ENCODE data around the gene MCM9.

The MCM9 gene

GRCh38 chr6:118896339-118897136 lies 38.4 kb downstream of the MCM9 start:
- H3K4me1 ChIP-seq (ENCODE audit: control insufficient read depth in 1 of 2, insufficient read depth in 2 of 2, low read length in 2 of 2) = peaks cover 15 to 22% of the 10 kb centered on the region in 2 donors
- peaks cover 3 to 6% of the 10 kb centered on the region in 2 donors for H3K36me3 ChIP-seq (ENCODE audit: control insufficient read depth in 1 of 2, insufficient read depth in 2 of 2, low read length in 2 of 2)
- no peak overlapping the region for H3K9ac ChIP-seq (ENCODE audit: low read depth in 1 of 2, low read length in 2 of 2)
- no peak overlapping the region for H3K27ac ChIP-seq (ENCODE audit: low read depth, low read length)
- H3K9me3 ChIP-seq (ENCODE audit: control insufficient read depth in 1 of 2, low read length in 2 of 2) = no peaks in the 10 kb centered on the region
- H3K4me3 ChIP-seq (ENCODE audit: low read depth in 1 of 2, low read length in 2 of 2) = no peak overlapping the region
- H3K27me3 ChIP-seq (ENCODE audit: control insufficient read depth in 1 of 2, insufficient read depth in 2 of 2, low read length in 2 of 2) = no peaks in the 10 kb centered on the region

- Histone ChIP-seq H3K4me1 (ENCODE audit: control insufficient read depth in 1 of 2, insufficient read depth in 2 of 2, low read length in 2 of 2) (peaks cover 21 to 22% of the 10 kb centered on the region in 2 donors), H3K27me3 (ENCODE audit: control insufficient read depth in 1 of 2, insufficient read depth in 2 of 2, low read length in 2 of 2) (no peaks in the 10 kb centered on the region), H3K36me3 (ENCODE audit: control insufficient read depth in 1 of 2, insufficient read depth in 2 of 2, low read length in 2 of 2) (peaks cover 3 to 6% of the 10 kb centered on the region in 2 donors), H3K27ac (ENCODE audit: low read depth, low read length) (no peak overlapping the region), H3K4me3 (ENCODE audit: low read depth in 1 of 2, low read length in 2 of 2) (no peak overlapping the region), H3K9me3 (ENCODE audit: control insufficient read depth in 1 of 2, low read length in 2 of 2) (no peaks in the 10 kb centered on the region), H3K9ac (ENCODE audit: low read depth in 1 of 2, low read length in 2 of 2) (no peak overlapping the region)
Measured at GRCh38 chr6:118895859-118896258, 39.1 kb downstream of the MCM9 start.

GRCh38 chr6:118895261-118895560 lies 39.7 kb downstream of the MCM9 start:
- Histone ChIP-seq H3K36me3 (ENCODE audit: control insufficient read depth in 1 of 2, insufficient read depth in 2 of 2, low read length in 2 of 2) (peaks cover 0 to 6% of the 10 kb centered on the region in 2 donors), H3K4me3 (ENCODE audit: low read depth in 1 of 2, low read length in 2 of 2) (peak overlapping the region; percentile 92 to 95), H3K9ac (ENCODE audit: low read depth in 1 of 2, low read length in 2 of 2) (peak overlapping the region; percentile 88 to 92), H3K27ac (ENCODE audit: low read depth, low read length) (peak overlapping the region; percentile 95), H3K27me3 (ENCODE audit: control insufficient read depth in 1 of 2, insufficient read depth in 2 of 2, low read length in 2 of 2) (no peaks in the 10 kb centered on the region), H3K4me1 (ENCODE audit: control insufficient read depth in 1 of 2, insufficient read depth in 2 of 2, low read length in 2 of 2) (peaks cover 21 to 22% of the 10 kb centered on the region in 2 donors), H3K9me3 (ENCODE audit: control insufficient read depth in 1 of 2, low read length in 2 of 2) (no peaks in the 10 kb centered on the region)

GRCh38 chr6:118894425-118895260 lies 40.3 kb downstream of the MCM9 start:
- H3K27me3 ChIP-seq (ENCODE audit: control insufficient read depth in 1 of 2, insufficient read depth in 2 of 2, low read length in 2 of 2) = no peaks in the 10 kb centered on the region

GRCh38 chr6:118893807-118894424 lies 41.0 kb downstream of the MCM9 start, which contains the start of gene ASF1A:
ASF1A (plus strand) TSS chr6:118894152; CDS start chr6:118894414, 262 bp downstream.
- H3K36me3 ChIP-seq (ENCODE audit: control insufficient read depth in 1 of 2, insufficient read depth in 2 of 2, low read length in 2 of 2) = peaks cover 0 to under 1% of the 10 kb centered on the region in 2 donors
- H3K27me3 ChIP-seq (ENCODE audit: control insufficient read depth in 1 of 2, insufficient read depth in 2 of 2, low read length in 2 of 2) = no peaks in the 10 kb centered on the region
- H3K9me3 ChIP-seq (ENCODE audit: control insufficient read depth in 1 of 2, low read length in 2 of 2) = no peaks in the 10 kb centered on the region
- peak within 1 kb of the TSS; percentile 88 to 92 for H3K9ac ChIP-seq (ENCODE audit: low read depth in 1 of 2, low read length in 2 of 2)
- peak within 1 kb of the TSS; percentile 95 for H3K27ac ChIP-seq (ENCODE audit: low read depth, low read length)
- peaks cover 21 to 22% of the 10 kb centered on the region in 2 donors for H3K4me1 ChIP-seq (ENCODE audit: control insufficient read depth in 1 of 2, insufficient read depth in 2 of 2, low read length in 2 of 2)
- peak within 1 kb of the TSS; percentile 92 to 95 for H3K4me3 ChIP-seq (ENCODE audit: low read depth in 1 of 2, low read length in 2 of 2)

More at GRCh38 chr6:118894425-118895260, 40.3 kb downstream of the MCM9 start:
- Histone ChIP-seq H3K9me3 (ENCODE audit: control insufficient read depth in 1 of 2, low read length in 2 of 2) (no peaks in the 10 kb centered on the region), H3K9ac (ENCODE audit: low read depth in 1 of 2, low read length in 2 of 2) (peak overlapping the region; percentile 88 to 92), H3K4me3 (ENCODE audit: low read depth in 1 of 2, low read length in 2 of 2) (peak overlapping the region; percentile 92 to 95), H3K27ac (ENCODE audit: low read depth, low read length) (peak overlapping the region; percentile 95), H3K4me1 (ENCODE audit: control insufficient read depth in 1 of 2, insufficient read depth in 2 of 2, low read length in 2 of 2) (peaks cover 21 to 22% of the 10 kb centered on the region in 2 donors), H3K36me3 (ENCODE audit: control insufficient read depth in 1 of 2, insufficient read depth in 2 of 2, low read length in 2 of 2) (peaks cover 0 to 6% of the 10 kb centered on the region in 2 donors)

GRCh38 chr6:118893064-118893806 lies 41.7 kb downstream of the MCM9 start:
- Histone ChIP-seq H3K9me3 (ENCODE audit: control insufficient read depth in 1 of 2, low read length in 2 of 2) (no peaks in the 10 kb centered on the region), H3K4me1 (ENCODE audit: control insufficient read depth in 1 of 2, insufficient read depth in 2 of 2, low read length in 2 of 2) (peaks cover 21 to 22% of the 10 kb centered on the region in 2 donors), H3K27ac (ENCODE audit: low read depth, low read length) (peak overlapping the region; percentile 81), H3K36me3 (ENCODE audit: control insufficient read depth in 1 of 2, insufficient read depth in 2 of 2, low read length in 2 of 2) (no peaks in the 10 kb centered on the region), H3K27me3 (ENCODE audit: control insufficient read depth in 1 of 2, insufficient read depth in 2 of 2, low read length in 2 of 2) (no peaks in the 10 kb centered on the region), H3K9ac (ENCODE audit: low read depth in 1 of 2, low read length in 2 of 2) (peak overlapping the region; percentile 55 to 76), H3K4me3 (ENCODE audit: low read depth in 1 of 2, low read length in 2 of 2) (peak overlapping the region; percentile 83 to 88)

GRCh38 chr6:118892355-118892991 lies 42.5 kb downstream of the MCM9 start:
- Histone ChIP-seq H3K4me1 (ENCODE audit: control insufficient read depth in 1 of 2, insufficient read depth in 2 of 2, low read length in 2 of 2) (peaks cover 21 to 22% of the 10 kb centered on the region in 2 donors), H3K36me3 (ENCODE audit: control insufficient read depth in 1 of 2, insufficient read depth in 2 of 2, low read length in 2 of 2) (no peaks in the 10 kb centered on the region), H3K9ac (ENCODE audit: low read depth in 1 of 2, low read length in 2 of 2) (peak overlapping the region in 1 of 2 donors; percentile 55), H3K27ac (ENCODE audit: low read depth, low read length) (peak overlapping the region; percentile 81), H3K9me3 (ENCODE audit: control insufficient read depth in 1 of 2, low read length in 2 of 2) (no peaks in the 10 kb centered on the region), H3K27me3 (ENCODE audit: control insufficient read depth in 1 of 2, insufficient read depth in 2 of 2, low read length in 2 of 2) (no peaks in the 10 kb centered on the region), H3K4me3 (ENCODE audit: low read depth in 1 of 2, low read length in 2 of 2) (peak overlapping the region; percentile 83 to 88)

GRCh38 chr6:118890997-118891790 lies 43.8 kb downstream of the MCM9 start:
- Histone ChIP-seq H3K36me3 (ENCODE audit: control insufficient read depth in 1 of 2, insufficient read depth in 2 of 2, low read length in 2 of 2) (no peaks in the 10 kb centered on the region), H3K9me3 (ENCODE audit: control insufficient read depth in 1 of 2, low read length in 2 of 2) (no peaks in the 10 kb centered on the region), H3K4me1 (ENCODE audit: control insufficient read depth in 1 of 2, insufficient read depth in 2 of 2, low read length in 2 of 2) (peaks cover 21% of the 10 kb centered on the region in 2 donors), H3K27me3 (ENCODE audit: control insufficient read depth in 1 of 2, insufficient read depth in 2 of 2, low read length in 2 of 2) (no peaks in the 10 kb centered on the region), H3K4me3 (ENCODE audit: low read depth in 1 of 2, low read length in 2 of 2) (peak overlapping the region in 1 of 2 donors; percentile 16), H3K27ac (ENCODE audit: low read depth, low read length) (no peak overlapping the region), H3K9ac (ENCODE audit: low read depth in 1 of 2, low read length in 2 of 2) (no peak overlapping the region)
